Sigmoid colon (tissue), 4 donors: ENCODE results near the gene SETBP1.

Experiments used
- POLR2A ChIP-seq, 2 donors: fragments of 450-650 bp; IDR thresholded peaks; one replicate each; pipeline ENCODE4 v1.6.1; 2016; ENCODE audit warnings: antibody characterized with exemption in 2 of 2, mild to moderate bottlenecking in 2 of 2, moderate library complexity in 2 of 2
- POLR2AphosphoS5 ChIP-seq, 4 donors: sonication (generic); formaldehyde crosslinking; IDR thresholded peaks; one replicate each; pipeline ENCODE4 v1.6.1; 2017; ENCODE audit warnings: antibody characterized with exemption in 4 of 4
- TF ChIP-seq, protein P1 (sequence below), 4 experiments: fragments of 450-650 bp in 3 of 4; fragments of 200-600 bp in 1 of 4; IDR thresholded peaks; one replicate each; pipeline ENCODE4 v1.5.1; 2016 to 2019; ENCODE audit warnings: antibody characterized with exemption in 4 of 4, mild to moderate bottlenecking in 3 of 4, moderate library complexity in 2 of 4

DNA sequence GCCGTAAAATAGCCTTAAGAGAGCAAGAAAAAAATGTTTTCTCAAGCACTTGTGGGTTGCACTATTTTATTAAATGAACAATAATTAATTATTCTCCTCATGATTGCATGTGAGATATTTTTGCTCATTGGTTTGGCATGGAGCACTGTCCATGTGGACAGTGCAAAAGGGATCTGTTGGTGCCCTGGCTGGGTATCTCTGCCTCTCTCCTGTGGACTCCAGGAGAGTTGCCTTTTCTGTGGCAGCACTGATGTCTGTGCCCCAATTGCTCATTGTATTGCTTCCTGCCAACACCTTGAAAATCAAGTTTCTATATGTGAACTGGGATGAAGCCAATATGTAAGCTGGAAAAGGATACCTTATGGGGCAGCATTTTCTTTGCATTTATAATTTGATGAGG, 131.7 kb downstream of the SETBP1 start:
- TF ChIP-seq, protein P1, sequence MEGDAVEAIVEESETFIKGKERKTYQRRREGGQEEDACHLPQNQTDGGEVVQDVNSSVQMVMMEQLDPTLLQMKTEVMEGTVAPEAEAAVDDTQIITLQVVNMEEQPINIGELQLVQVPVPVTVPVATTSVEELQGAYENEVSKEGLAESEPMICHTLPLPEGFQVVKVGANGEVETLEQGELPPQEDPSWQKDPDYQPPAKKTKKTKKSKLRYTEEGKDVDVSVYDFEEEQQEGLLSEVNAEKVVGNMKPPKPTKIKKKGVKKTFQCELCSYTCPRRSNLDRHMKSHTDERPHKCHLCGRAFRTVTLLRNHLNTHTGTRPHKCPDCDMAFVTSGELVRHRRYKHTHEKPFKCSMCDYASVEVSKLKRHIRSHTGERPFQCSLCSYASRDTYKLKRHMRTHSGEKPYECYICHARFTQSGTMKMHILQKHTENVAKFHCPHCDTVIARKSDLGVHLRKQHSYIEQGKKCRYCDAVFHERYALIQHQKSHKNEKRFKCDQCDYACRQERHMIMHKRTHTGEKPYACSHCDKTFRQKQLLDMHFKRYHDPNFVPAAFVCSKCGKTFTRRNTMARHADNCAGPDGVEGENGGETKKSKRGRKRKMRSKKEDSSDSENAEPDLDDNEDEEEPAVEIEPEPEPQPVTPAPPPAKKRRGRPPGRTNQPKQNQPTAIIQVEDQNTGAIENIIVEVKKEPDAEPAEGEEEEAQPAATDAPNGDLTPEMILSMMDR (IDR thresholded peaks at IDR 0.05) = no peak
- TF ChIP-seq POLR2A (IDR thresholded peaks at IDR 0.05) (no peak), POLR2AphosphoS5 (IDR thresholded peaks at IDR 0.05) (no peak)
